Right hindlimb (tissue), 1 donor: ENCODE data around the gene OXCT1.

Experiments used
- DNase-seq: peaks from one replicate; pipeline ENCODE4 v3.0.0-alpha.2; 2018

OXCT1 gene

GRCh38 chr5:41869724-41870626 is at the start of gene OXCT1:
Gene OXCT1 (minus strand): TSS chr5:41870425. CDS start chr5:41870358, 67 bp downstream.
- DNase-seq: peak; percentile 90

GRCh38 chr5:41918105-41918504 is 47.9 kb upstream of the OXCT1 start:
- DNase-seq: no peak

GRCh38 chr5:41908374-41909079 is 38.3 kb upstream of the OXCT1 start:
- DNase-seq: no peak

- no peak for DNase-seq
These were observed 35.9 kb upstream of the OXCT1 start for GRCh38 chr5:41906151-41906550.

GRCh38 chr5:41903892-41904799 is 33.9 kb upstream of the OXCT1 start, which contains the start of gene RIMOC1:
Gene RIMOC1 (plus strand): TSS chr5:41904344. CDS start chr5:41904368, 24 bp downstream.
- DNase-seq: peak; percentile 99

- no peak for DNase-seq
These were observed 33.2 kb upstream of the OXCT1 start for GRCh38 chr5:41903382-41903891.

GRCh38 chr5:41896230-41896629 is 26.0 kb upstream of the OXCT1 start:
- DNase-seq: no peak

- DNase-seq: no peak
These were observed 23.0 kb upstream of the OXCT1 start for GRCh38 chr5:41893074-41893851.

- DNase-seq: no peak
These were observed 21.8 kb upstream of the OXCT1 start for GRCh38 chr5:41892031-41892430.

GRCh38 chr5:41891066-41891707 is 21.0 kb upstream of the OXCT1 start:
- no peak for DNase-seq

GRCh38 chr5:41885286-41885685 is 15.1 kb upstream of the OXCT1 start:
- DNase-seq: no peak

- no peak for DNase-seq
These were observed 13.7 kb upstream of the OXCT1 start for GRCh38 chr5:41883936-41884335.

- DNase-seq: no peak
These were observed 13.0 kb upstream of the OXCT1 start for GRCh38 chr5:41883243-41883642.

- DNase-seq: no peak
These were observed 12.5 kb upstream of the OXCT1 start for GRCh38 chr5:41882765-41883164.

GRCh38 chr5:41878643-41879478 is 8.6 kb upstream of the OXCT1 start:
- no peak for DNase-seq

GRCh38 chr5:41878173-41878572 is 7.9 kb upstream of the OXCT1 start:
- no peak for DNase-seq

- no peak for DNase-seq
These were observed 7.2 kb upstream of the OXCT1 start for GRCh38 chr5:41877408-41877807.

GRCh38 chr5:41876678-41877077 is 6.5 kb upstream of the OXCT1 start:
- DNase-seq: no peak

GRCh38 chr5:41875121-41875520 is 4.9 kb upstream of the OXCT1 start:
- DNase-seq: no peak

- no peak for DNase-seq
These were observed 4.4 kb upstream of the OXCT1 start for GRCh38 chr5:41874512-41875060.
